GM21390 (cell line): Measurements from ENCODE around the gene CMKLR1.

Experiments
- ATAC-seq: cut with Tn5 transposase; IDR thresholded peaks from one replicate; pipeline ENCODE4 v1.9.1; 2021; ENCODE audit not compliant: unreplicated experiment

Gene CMKLR1

GRCh38 chr12:108270035-108270848 lies 68.9 kb downstream of the CMKLR1 start:
- no peak for ATAC-seq

DNA sequence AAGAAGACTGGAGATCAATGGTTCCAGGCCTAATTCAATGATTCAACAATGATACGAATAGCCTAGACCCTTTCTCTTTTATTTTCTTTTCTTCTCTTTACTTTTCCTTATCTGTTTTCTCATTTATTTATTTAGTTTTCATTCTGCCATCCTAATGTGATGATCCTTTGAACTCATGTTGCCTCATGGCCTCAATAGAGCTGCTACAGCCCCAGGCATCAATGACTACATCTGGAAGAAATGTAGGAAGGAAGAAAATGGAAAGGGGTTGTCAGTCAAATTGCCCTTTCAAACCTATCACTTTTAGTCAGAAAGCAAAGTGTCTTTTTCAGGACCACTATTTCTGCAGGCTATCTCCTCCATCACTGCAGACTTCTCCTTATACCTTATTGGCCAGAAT lies 69.9 kb downstream of the CMKLR1 start:
- no peak for ATAC-seq

- no peak for ATAC-seq
Measured at GRCh38 chr12:108268397-108268796, 70.7 kb downstream of the CMKLR1 start.

GRCh38 chr12:108267450-108267849 lies 71.7 kb downstream of the CMKLR1 start:
- no peak for ATAC-seq

GRCh38 chr12:108266131-108266530 lies 73.0 kb downstream of the CMKLR1 start:
- no peak for ATAC-seq

- no peak for ATAC-seq
Measured at GRCh38 chr12:108265505-108265904, 73.6 kb downstream of the CMKLR1 start.

DNA sequence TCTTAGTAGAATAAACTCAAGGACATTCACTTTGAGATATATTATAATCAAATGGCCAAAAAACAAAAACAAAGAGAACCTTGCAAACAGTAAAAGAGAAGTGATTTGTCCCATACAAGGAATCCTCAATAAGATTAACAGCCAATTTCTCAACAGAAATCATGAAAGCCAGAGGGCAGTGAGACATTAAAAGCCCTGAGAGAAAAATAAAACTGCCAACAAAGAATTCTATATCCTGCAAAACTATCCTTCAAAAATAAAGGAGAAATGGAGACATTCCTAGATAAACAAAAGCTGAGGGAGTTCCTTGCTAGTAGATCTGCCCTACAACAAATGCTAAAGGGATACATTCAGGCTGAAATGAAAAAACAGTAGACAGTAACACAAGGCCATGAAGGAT lies 78.1 kb downstream of the CMKLR1 start:
- ATAC-seq: no peak

- ATAC-seq: no peak
Measured at GRCh38 chr12:108260039-108260438, 79.1 kb downstream of the CMKLR1 start.

DNA sequence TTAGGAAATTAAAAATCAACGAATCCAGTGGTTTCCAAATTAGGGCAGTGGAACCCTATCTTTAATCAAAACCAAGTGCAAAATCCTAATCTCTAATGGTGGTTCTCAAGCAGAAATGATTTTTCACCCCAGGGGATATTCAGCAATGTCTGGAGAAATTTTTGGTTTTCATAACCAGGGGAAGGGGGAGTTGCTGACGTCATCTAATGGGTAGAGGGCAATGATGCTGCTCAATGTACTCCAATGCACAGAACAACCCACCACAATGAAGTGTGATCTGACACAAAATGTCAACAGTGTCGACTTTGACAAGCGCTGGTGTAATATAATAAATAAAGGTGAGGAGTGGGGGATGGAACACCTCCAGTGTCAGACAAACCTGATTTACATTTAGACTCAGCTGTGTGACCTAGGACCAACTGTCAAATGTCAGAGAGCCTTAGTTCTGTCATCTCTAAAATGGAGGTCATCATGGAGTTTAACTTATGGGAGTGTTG lies 81.5 kb downstream of the CMKLR1 start:
- no peak for ATAC-seq

DNA sequence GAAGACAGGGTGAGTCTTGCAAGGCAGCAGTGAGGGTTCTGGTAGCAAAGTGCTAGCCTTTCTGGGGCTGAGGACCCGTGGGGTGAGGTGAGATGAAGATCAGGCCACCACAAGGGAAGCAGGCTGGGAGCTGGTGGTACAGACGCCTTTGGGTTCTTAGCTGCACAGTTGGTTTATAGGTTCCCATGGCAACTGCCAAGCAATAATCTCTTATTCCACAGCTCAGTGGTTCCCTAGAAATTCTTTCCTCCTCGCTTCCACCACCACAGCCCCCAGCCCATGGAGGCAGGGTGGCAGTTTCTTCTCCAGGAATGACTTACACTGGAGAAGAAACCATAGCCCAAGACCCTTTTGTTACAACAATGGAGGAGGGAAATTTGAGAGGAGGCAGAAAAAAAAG lies 82.1 kb downstream of the CMKLR1 start:
- ATAC-seq: no peak

- ATAC-seq: no peak
Measured at GRCh38 chr12:108255252-108255602, 83.9 kb downstream of the CMKLR1 start.

- ATAC-seq: no peak
Measured at GRCh38 chr12:108254517-108255251, 84.4 kb downstream of the CMKLR1 start.

GRCh38 chr12:108254030-108254429 lies 85.1 kb downstream of the CMKLR1 start:
- ATAC-seq: no peak

DNA sequence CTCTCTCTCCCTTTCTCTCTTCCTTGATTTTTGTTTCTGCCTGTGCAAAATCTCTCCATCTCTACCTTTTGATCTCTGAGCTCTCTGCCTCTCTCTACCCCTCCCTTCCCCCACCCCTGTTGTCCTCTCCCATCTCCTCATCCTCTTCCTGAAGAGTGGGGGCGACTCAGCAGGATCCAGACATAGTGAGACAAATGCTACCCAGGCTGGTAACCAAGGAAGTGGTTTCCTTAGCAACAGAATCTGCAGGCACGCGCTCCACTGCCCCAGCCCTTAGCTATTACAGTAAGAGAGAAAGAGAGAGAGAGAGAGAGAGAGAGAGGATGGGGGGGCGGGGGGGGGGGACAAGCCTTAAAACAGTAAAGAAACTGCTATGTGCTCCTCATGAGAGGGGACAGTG lies 85.6 kb downstream of the CMKLR1 start:
- ATAC-seq: no peak

GRCh38 chr12:108252523-108252922 lies 86.6 kb downstream of the CMKLR1 start:
- no peak for ATAC-seq

DNA sequence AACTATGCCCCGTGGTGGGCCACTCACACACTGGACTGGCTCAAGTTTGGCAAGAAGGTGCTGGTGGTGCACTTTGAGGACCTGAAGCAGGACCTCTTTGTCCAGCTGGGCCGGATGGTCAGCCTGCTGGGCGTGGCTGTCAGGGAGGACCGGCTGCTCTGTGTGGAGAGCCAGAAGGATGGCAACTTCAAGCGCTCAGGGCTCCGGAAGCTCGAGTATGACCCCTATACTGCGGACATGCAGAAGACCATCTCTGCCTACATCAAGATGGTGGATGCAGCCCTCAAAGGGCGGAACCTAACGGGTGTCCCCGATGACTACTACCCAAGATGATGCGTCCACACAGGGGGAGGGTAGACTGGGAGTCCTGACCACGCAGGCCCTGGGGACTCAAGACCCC lies 91.1 kb downstream of the CMKLR1 start:
- no peak for ATAC-seq

DNA sequence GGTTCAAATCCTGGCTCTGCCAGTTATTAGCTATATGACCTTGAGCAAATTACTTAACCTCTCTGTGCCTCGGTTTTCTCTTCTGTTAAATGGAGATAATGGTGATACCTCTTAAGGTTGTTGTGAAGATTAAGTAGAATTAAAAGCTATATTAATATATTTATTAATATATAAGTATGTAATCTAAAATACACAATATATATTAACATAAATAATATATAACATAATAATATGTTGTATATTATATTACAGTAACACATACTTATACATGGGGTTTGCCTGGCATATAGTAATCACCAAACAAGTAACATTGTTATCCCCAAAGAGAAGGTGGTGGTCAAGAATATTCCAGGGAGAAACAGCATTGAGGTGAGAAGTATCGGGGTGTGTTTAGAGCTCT lies 92.0 kb downstream of the CMKLR1 start:
- ATAC-seq: no peak

- ATAC-seq: no peak
Measured at GRCh38 chr12:108241986-108242703, 97.0 kb downstream of the CMKLR1 start.

DNA sequence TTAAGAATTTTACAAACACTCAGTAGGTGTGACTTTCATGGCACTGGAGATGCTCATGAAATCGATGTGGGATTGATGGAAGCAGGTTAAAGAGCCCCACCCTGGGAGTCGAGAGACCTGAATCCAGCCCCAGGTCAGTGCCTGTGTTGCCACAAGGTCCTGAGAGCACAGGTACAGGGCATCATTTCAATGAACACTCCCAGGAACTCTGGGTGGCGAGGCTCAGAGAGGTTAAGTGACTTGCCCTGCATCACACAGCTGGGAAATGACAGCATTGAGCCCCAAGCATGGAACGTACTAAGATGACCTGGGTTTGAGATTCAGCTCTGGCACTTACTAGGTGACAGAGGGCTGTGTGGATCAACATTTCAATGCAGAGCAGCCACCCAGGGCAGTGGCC lies 98.2 kb downstream of the CMKLR1 start:
- no peak for ATAC-seq

GRCh38 chr12:108240027-108240785 lies 98.9 kb downstream of the CMKLR1 start:
- ATAC-seq: no peak

DNA sequence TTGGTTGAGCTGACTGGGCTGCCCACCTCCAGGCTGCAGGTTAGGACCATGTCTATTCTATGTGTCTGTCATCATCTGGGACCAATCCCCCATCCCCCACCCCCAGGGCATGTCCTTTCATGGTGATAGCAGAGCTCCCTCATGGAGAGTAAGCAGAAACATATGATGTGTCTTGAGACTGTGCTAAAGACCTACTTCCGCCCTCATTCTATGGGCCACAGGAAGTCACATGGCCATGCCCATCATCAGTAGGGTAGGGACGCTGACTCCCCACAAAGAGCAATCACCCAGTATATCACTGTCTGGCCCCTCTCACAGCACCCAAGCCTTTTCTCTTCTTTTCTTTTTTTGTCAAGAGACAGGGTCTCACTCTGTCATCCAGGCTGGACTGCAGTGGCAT lies 99.7 kb downstream of the CMKLR1 start:
- no peak for ATAC-seq
